H9 (cell line): ENCODE results near the gene FGF11. TPM values are rescaled to one million over a fixed set of nuclear protein-coding genes. Genes with fewer than 3 reads are reported as not detected.

ENCODE experiments used
- DNase-seq: peaks from one replicate; pipeline ENCODE4 v3.0.0-alpha.2; 2017
- H2AFZ ChIP-seq: one replicate; pipeline ENCODE4 v1.6.1; 2013; ENCODE audit warnings: mild to moderate bottlenecking, low read length, control low read depth, moderate library complexity
- H2AK5ac ChIP-seq: 2 replicates; pipeline ENCODE4 v1.6.1; 2013; ENCODE audit warnings: low read length, control low read depth, mixed read lengths; ENCODE audit not compliant: insufficient read length
- H2BK120ac ChIP-seq: one replicate; pipeline ENCODE4 v1.6.1; 2013; ENCODE audit warnings: low read depth, mild to moderate bottlenecking, low read length, control low read depth, inconsistent platforms; ENCODE audit not compliant: poor library complexity, severe bottlenecking
- H2BK12ac ChIP-seq: 2 replicates; pipeline ENCODE4 v1.6.1; 2013; ENCODE audit warnings: low read length, control low read depth, mixed read lengths, low read depth; ENCODE audit not compliant: insufficient read length
- H2BK15ac ChIP-seq: 2 replicates; pipeline ENCODE4 v1.6.1; 2013; ENCODE audit warnings: low read depth, low read length, control low read depth
- H2BK20ac ChIP-seq: one replicate; pipeline ENCODE4 v1.6.1; 2013; ENCODE audit warnings: low read depth, mild to moderate bottlenecking, low read length, control low read depth, inconsistent platforms; ENCODE audit not compliant: poor library complexity, severe bottlenecking
- H2BK5ac ChIP-seq: 2 replicates; pipeline ENCODE4 v1.6.1; 2013; ENCODE audit warnings: low read length, control low read depth, mixed read lengths; ENCODE audit not compliant: insufficient read length
- H3K14ac ChIP-seq: 2 replicates; pipeline ENCODE4 v1.6.1; 2013; ENCODE audit warnings: low read length, control low read depth; ENCODE audit not compliant: insufficient read depth
- H3K18ac ChIP-seq: 2 replicates; pipeline ENCODE4 v1.6.1; 2013; ENCODE audit warnings: low read depth, mild to moderate bottlenecking, mixed read lengths, low read length, control low read depth; ENCODE audit not compliant: insufficient read length
- H3K23ac ChIP-seq: 2 replicates; pipeline ENCODE4 v1.6.1; 2013; ENCODE audit warnings: low read length, control low read depth, mixed read lengths, low read depth; ENCODE audit not compliant: insufficient read length
- H3K23me2 ChIP-seq: 2 replicates; pipeline ENCODE4 v1.6.1; 2013; ENCODE audit warnings: low read depth, mild to moderate bottlenecking, mixed read lengths, low read length, control low read depth; ENCODE audit not compliant: insufficient read length, poor library complexity, severe bottlenecking
- H3K27ac ChIP-seq: 2 replicates; pipeline ENCODE4 v1.5.1; 2013; ENCODE audit warnings: low read length, control low read depth, mixed read lengths, low read depth; ENCODE audit not compliant: insufficient read length
- H3K27me3 ChIP-seq: 2 replicates; pipeline ENCODE4 v1.6.1; 2013; ENCODE audit warnings: low read length, control low read depth, inconsistent platforms; ENCODE audit not compliant: insufficient read depth
- H3K4ac ChIP-seq: 2 replicates; pipeline ENCODE4 v1.6.1; 2013; ENCODE audit warnings: low read depth, mild to moderate bottlenecking, control low read depth, inconsistent platforms, low read length, moderate library complexity
- H3K4me1 ChIP-seq: 2 replicates; pipeline ENCODE4 v1.6.1; 2013; ENCODE audit warnings: low read length, control low read depth, inconsistent platforms; ENCODE audit not compliant: insufficient read depth
- H3K4me2 ChIP-seq: 2 replicates; pipeline ENCODE4 v1.6.1; 2013; ENCODE audit warnings: low read length, control low read depth, mixed read lengths; ENCODE audit not compliant: insufficient read length, insufficient read depth
- H3K56ac ChIP-seq: 2 replicates; pipeline ENCODE4 v1.6.1; 2013; ENCODE audit warnings: low read depth, mild to moderate bottlenecking, mixed read lengths, low read length, control low read depth; ENCODE audit not compliant: insufficient read length
- H3K79me1 ChIP-seq: 2 replicates; pipeline ENCODE4 v1.6.1; 2013; ENCODE audit warnings: low read depth, mild to moderate bottlenecking, moderate library complexity, low read length, control low read depth, inconsistent platforms; ENCODE audit not compliant: insufficient read depth, poor library complexity, severe bottlenecking
- H3K79me2 ChIP-seq: 2 replicates; pipeline ENCODE4 v1.6.1; 2013; ENCODE audit warnings: low read length, control low read depth, inconsistent platforms; ENCODE audit not compliant: insufficient read depth
- H3K9ac ChIP-seq: 2 replicates; pipeline ENCODE4 v1.6.1; 2013; ENCODE audit warnings: low read length, control low read depth, mixed read lengths; ENCODE audit not compliant: insufficient read length; ENCODE audit errors: extremely low read depth
- H3K9me3 ChIP-seq: one replicate; pipeline ENCODE4 v1.6.1; 2013; ENCODE audit warnings: low read depth, low read length, inconsistent platforms; ENCODE audit not compliant: control insufficient read depth
- H3T11ph ChIP-seq: one replicate; pipeline ENCODE4 v1.6.1; 2013; ENCODE audit warnings: mild to moderate bottlenecking, low read length, control low read depth, inconsistent platforms
- H4K20me1 ChIP-seq: one replicate; pipeline ENCODE4 v1.6.1; 2013; ENCODE audit not compliant: control insufficient read depth, insufficient read length, insufficient read depth
- H4K5ac ChIP-seq: 2 replicates; pipeline ENCODE4 v1.6.1; 2013; ENCODE audit warnings: low read depth, mild to moderate bottlenecking, mixed read lengths, low read length, control low read depth; ENCODE audit not compliant: insufficient read length
- H4K8ac ChIP-seq: replicated peaks from 2 replicates; pipeline ENCODE4 v1.6.1; 2013; ENCODE audit warnings: low read length, control low read depth, mixed read lengths, low read depth; ENCODE audit not compliant: insufficient read length
- H4K91ac ChIP-seq: 2 replicates; pipeline ENCODE4 v1.6.1; 2013; ENCODE audit warnings: low read depth, mild to moderate bottlenecking, moderate library complexity, mixed read lengths, low read length, control low read depth; ENCODE audit not compliant: insufficient read length
- H3K27ac Mint-ChIP-seq, 3 experiments: 2 replicates in 2 of 3; 3 replicates in 1 of 3; pipeline ENCODE4 v1.8.0; 2020 to 2021; ENCODE audit warnings: mixed read lengths in 3 of 3, mild to moderate bottlenecking in 1 of 3, moderate library complexity in 1 of 3
- H3K27me3 Mint-ChIP-seq: 2 replicates; pipeline ENCODE4 v1.8.0; 2021; ENCODE audit warnings: low read depth, mild to moderate bottlenecking, moderate library complexity, mixed read lengths
- H3K36me3 Mint-ChIP-seq, 3 experiments: 2 replicates in 2 of 3; 3 replicates in 1 of 3; pipeline ENCODE4 v1.8.0; 2020 to 2021; ENCODE audit warnings: low read depth in 3 of 3, mixed read lengths in 3 of 3; ENCODE audit not compliant: insufficient read depth in 1 of 3
- H3K4me1 Mint-ChIP-seq, 2 experiments: 2 replicates each; pipeline ENCODE4 v1.8.0; 2020; ENCODE audit warnings: mixed read lengths in 2 of 2
- H3K4me3 Mint-ChIP-seq, 2 experiments: 2 replicates in 1 of 2; 3 replicates in 1 of 2; pipeline ENCODE4 v1.8.0; 2020 to 2021; ENCODE audit warnings: mild to moderate bottlenecking in 2 of 2, mixed read lengths in 2 of 2, moderate library complexity in 1 of 2
- H3K9me3 Mint-ChIP-seq, 2 experiments: 2 replicates in 1 of 2; 3 replicates in 1 of 2; pipeline ENCODE4 v1.8.0; 2020; ENCODE audit warnings: mild to moderate bottlenecking in 2 of 2, mixed read lengths in 2 of 2, moderate library complexity in 1 of 2
- WGBS: extraction: QIAGEN DNeasy Blood & Tissue Kit; methylation state at CpG from one replicate; pipeline ENCODE4 v1.1.7; 2013; ENCODE audit warnings: missing lambda C conversion rate, low lambda C conversion rate, mixed read lengths; ENCODE audit not compliant: insufficient read length; ENCODE audit errors: extremely low coverage; 5-methylcytosine and 5-hydroxymethylcytosine counted together
- total RNA-seq: library from RNA; stranded (reverse); gene quantifications from 2 replicates; pipeline ENCODE4 v1.2.1, GENCODE V29; 2021
- TF ChIP-seq, protein P1 (sequence below): fragments of 200-600 bp; sonication (generic); conservative IDR thresholded peaks from 3 replicates; pipeline ENCODE4 v1.8.0; 2021; ENCODE audit warnings: antibody characterized with exemption, mild to moderate bottlenecking

Gene FGF11
- total RNA-seq, 1 experiment from 2014 or later = 15.2 TPM

- H4K20me1 ChIP-seq = no peaks in the 10 kb centered on the region
- H3K79me1 ChIP-seq = no peaks in the 10 kb centered on the region
- H2AFZ ChIP-seq = no peak overlapping the region
- no peak overlapping the region for H2BK20ac ChIP-seq
- H3K36me3 Mint-ChIP-seq = no peaks in the 10 kb centered on the region
- H4K8ac ChIP-seq = no peak overlapping the region
- H3K14ac ChIP-seq = no peak overlapping the region
- H3K4ac ChIP-seq = no peak overlapping the region
- H3K9me3 ChIP-seq = no peaks in the 10 kb centered on the region
- no peak overlapping the region for H3K23ac ChIP-seq
- DNase-seq = no peak
- WGBS = no CpG with 5 or more reads among the region's 8 CpGs
- peaks cover 10% of the 10 kb centered on the region for H3K27me3 Mint-ChIP-seq
- peaks cover 0 to 2% of the 10 kb centered on the region in 2 experiments; a peak in 2 of 4 replicates for H3K4me1 Mint-ChIP-seq
- no peak overlapping the region for H4K91ac ChIP-seq
- no peak overlapping the region for H2AK5ac ChIP-seq
- H3K4me3 Mint-ChIP-seq = no peak overlapping the region
- H3K27ac Mint-ChIP-seq = no peak overlapping the region; a peak in 1 of 7 replicates
- H3K18ac ChIP-seq = no peak overlapping the region
- no peak overlapping the region for H2BK5ac ChIP-seq
- H3K27ac ChIP-seq = no peak overlapping the region
- H3T11ph ChIP-seq = no peak overlapping the region
- H3K27me3 ChIP-seq = no peaks in the 10 kb centered on the region
- H3K4me1 ChIP-seq = no peaks in the 10 kb centered on the region
- H3K79me2 ChIP-seq = no peaks in the 10 kb centered on the region
- H4K5ac ChIP-seq = no peak overlapping the region
- no peak overlapping the region for H2BK120ac ChIP-seq
- H3K9me3 Mint-ChIP-seq = no peaks in the 10 kb centered on the region; a peak in 1 of 5 replicates
- H2BK12ac ChIP-seq = no peak overlapping the region
- no peak overlapping the region for H3K9ac ChIP-seq
- TF ChIP-seq, protein P1, sequence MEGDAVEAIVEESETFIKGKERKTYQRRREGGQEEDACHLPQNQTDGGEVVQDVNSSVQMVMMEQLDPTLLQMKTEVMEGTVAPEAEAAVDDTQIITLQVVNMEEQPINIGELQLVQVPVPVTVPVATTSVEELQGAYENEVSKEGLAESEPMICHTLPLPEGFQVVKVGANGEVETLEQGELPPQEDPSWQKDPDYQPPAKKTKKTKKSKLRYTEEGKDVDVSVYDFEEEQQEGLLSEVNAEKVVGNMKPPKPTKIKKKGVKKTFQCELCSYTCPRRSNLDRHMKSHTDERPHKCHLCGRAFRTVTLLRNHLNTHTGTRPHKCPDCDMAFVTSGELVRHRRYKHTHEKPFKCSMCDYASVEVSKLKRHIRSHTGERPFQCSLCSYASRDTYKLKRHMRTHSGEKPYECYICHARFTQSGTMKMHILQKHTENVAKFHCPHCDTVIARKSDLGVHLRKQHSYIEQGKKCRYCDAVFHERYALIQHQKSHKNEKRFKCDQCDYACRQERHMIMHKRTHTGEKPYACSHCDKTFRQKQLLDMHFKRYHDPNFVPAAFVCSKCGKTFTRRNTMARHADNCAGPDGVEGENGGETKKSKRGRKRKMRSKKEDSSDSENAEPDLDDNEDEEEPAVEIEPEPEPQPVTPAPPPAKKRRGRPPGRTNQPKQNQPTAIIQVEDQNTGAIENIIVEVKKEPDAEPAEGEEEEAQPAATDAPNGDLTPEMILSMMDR = no peak
- no peaks in the 10 kb centered on the region for H3K23me2 ChIP-seq
- no peak overlapping the region for H2BK15ac ChIP-seq
- no peak overlapping the region for H3K56ac ChIP-seq
- H3K4me2 ChIP-seq = no peak overlapping the region
These were observed 13.6 kb upstream of the FGF11 start for GRCh38 chr17:7425756-7426155.
